NCI-H1417 treated with DMSO at 0.1 percent for 48 hours (cell line): ENCODE measurements around the gene WTIP.
"Not testable (repeated sequence)": the region's sequence is repeated elsewhere in the genome, so short reads cannot be mapped to it uniquely, and the experiment has no call there.

Experiments
- DNase-seq: peaks from one replicate; lab custom pipeline; 2025; lab: John Stamatoyannopoulos, UW

The WTIP gene

GRCh38 chr19:34504273-34504808, 22.8 kb downstream of the WTIP start:
- DNase-seq: no peak

GRCh38 chr19:34504809-34505291, 23.3 kb downstream of the WTIP start:
- DNase-seq: no peak

DNA sequence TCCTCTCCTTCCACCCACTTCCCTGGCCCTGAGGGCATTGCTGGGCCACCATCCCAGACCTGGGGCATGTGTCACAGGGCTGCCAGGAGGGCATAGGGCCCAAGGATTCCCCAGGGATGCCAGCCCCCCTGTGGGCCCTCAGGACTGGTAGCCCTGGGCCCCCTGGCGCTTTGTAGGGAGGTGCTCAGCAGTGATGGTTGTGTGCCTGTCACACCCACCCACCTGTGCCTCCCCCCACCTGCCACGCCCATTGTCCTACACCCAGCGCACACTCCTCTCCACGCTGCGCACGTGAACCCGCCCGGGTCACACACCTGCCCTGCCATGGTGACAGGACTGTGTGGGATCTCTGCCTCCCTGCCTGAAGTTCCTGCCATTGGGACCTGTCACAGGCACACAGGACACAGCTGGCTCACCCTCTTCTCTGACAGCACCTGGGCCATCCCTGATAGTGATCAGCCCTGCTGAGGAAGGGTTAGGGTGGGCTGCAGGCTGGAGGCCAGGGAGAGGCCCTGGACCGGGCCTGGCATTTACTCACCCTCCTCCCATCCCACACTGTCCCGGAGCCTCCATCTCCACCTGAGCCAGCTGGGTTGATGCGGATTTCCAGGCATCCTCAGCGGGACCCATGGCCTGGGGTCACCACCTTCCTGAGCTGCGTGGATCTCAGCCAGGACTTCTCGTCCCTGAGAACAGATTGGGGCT, 23.9 kb downstream of the WTIP start:
- no peak for DNase-seq

DNA sequence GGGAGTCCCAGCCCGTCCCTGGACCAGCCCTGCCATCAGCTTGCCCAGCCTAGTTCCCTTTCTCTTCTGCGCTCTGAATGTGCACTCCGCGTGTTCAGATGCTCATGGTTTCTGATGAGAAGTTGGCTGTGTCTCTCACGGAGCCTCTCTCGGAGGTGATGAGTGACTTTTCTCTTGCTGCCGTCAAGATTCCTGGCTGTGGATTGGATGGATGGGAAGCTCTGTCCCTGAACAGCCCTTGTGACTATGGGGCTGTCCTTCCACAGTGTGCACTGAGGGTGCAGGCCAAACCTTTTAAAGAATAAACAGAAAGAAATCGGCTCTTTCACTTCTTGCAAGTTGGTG, 24.4 kb downstream of the WTIP start:
- no peak for DNase-seq

DNA sequence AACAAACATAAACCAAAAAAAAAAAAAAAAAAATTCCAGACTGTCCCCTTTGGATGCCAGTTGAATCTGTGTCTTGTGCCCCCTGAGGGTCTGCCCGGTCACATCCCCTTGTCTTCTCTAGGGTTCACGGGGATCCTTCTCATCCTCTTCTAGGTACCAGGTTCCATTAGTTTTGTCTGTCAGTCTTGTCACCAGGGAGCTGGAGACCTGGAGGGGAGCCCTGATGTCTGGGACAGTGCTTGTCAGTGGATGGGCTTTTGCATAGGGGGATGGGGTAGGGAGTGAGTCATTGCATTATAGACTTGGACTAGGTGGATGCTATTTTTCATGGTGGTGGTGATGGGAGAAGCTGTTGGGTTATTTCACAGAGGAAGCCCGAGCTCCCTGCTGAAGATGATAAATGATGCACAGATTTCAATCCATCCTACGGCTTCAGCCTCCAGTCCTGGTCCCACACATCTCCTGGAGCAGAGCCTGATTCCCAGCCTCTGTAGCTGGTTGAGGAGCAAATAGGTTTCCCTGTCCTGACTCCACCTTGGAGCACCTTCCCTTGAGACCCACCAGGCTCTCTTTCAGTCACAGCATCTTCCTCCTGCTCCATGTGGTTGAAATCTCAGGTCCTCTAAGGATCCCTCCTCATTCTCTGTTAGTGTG, 26.0 kb downstream of the WTIP start:
- DNase-seq: no peak

DNA sequence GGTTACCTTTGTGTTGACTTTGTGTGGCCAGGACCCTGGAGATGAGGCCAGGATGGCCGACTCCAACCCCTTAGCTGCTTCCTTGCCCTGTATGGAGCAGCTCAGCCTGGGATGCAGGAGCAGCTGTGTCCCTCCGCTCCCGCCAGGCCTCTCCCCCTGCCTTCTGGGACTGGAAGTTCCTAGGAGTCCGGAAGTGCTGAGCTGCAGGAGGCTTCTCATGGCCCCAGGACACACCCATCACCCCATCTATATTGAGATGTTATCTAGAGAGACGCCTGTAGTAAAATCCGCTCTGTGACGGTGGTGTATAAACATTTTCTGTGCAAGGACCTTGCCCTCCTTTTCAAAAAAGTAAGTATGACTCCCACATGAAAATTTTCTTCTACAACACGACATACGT, 27.0 kb downstream of the WTIP start:
- no peak for DNase-seq

DNA sequence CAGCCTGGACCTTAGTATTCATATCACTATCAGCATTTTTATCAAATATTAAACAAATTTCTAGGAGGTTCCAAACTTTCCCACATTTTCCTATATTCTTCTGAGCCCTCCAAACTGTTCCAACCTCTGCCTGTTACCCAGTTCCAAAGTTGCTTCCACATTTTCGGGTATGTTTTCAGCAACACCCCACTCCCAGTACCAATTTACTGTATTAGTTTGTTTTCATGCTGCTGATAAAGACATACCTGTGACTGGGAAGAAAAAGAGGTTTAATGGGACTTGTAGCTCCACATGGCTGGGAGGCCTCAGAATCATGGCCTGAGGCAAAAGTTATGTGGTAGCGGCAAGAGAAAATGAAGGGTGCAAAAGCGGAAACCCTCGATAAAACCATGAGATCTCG, 29.3 kb downstream of the WTIP start:
- DNase-seq: not testable (repeated sequence)

- no peak for DNase-seq
These were observed 30.8 kb downstream of the WTIP start for GRCh38 chr19:34512254-34512822.

- no peak for DNase-seq
These were observed 32.2 kb downstream of the WTIP start for GRCh38 chr19:34513767-34514166.

- DNase-seq: no peak
These were observed 38.0 kb downstream of the WTIP start for GRCh38 chr19:34519602-34520001.

DNA sequence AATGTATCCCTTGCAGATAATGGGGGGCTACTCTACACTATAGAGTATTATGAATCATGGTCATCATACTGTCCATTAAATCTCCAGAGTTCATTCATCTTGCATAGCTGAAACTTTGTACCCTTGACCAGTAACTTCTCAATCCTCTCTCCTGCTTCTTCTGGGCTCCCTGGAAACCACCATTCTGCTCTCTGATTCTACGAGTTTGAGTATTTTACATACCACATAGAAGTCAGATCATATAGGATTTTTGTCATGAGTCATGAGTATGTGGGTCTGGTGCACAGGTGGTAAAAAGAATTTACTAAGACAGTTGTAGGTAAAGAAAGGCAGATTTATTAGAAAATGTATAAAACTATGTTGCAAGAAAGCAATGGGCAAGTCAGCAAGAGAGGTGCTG, 41.9 kb downstream of the WTIP start:
- DNase-seq: no peak

DNA sequence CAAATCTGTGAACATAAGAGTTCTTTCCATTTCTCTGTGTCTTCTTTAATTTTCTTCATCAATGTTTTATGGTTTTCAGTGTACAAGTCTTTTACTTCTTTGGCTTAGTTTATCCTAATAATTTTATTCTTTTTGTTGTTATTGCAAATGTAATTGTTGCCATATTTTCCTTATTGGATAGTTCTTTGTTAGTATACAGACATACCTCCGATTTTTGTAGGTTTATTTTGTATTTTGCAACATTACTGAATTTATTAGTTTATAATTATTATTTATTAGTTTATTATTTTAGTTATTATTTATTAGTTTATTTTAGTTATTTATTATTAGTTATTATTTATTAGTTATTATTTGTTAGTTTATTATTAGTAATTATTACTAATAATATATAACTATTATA, 43.4 kb downstream of the WTIP start:
- no peak for DNase-seq

GRCh38 chr19:34534206-34534605, 52.6 kb downstream of the WTIP start:
- DNase-seq: no peak

DNA sequence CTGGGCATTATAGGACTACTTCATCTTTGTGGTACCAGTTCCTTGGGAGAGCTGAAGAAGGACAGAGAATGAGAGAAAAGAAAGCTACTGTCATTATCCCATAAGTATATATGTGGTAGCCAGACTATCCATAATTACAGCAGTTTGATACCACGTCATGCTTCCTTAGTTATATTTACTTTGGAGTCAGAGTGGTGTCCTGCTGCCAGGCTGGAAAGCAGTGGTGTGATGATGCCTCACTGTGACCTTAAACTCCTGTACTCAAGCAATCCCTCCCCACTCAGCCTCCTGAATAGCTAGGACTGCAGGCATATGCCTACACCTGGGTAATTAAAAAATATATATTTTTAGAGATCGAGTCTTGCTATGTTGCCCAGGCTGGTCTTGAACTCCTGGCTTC, 57.8 kb downstream of the WTIP start:
- DNase-seq: no peak

DNA sequence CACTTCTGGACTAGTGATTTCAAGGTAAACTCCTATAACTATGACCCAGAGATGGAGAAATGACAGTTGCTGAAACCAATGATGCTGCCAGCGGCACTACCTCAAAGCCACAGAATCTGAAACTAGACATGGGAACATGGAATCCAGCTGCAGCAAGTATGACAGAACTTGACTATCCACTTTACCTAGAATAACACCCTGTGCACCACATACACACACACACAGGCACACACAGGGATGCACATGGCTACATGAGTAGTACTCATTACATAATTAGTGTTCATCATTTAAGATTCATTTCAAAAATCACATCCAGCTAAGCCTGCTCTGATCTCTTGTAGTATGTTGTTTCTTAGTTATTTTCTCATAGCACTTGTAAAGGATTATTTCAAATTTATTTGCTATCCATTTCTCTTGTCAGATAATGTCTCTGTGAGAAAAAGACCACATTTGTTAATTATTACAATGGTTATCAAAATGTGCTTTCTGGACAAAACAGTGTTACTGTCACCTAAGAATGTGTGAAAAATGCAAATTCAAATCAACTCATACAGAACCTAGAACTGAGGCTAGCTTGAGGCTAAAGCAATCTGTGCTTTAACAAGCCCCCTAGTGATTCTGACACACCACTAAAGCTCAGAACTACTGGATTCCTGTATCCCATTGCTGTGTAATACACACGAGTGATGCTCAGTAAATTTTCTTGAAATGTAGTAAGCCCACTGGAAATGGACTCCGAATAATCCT, 59.4 kb downstream of the WTIP start:
- DNase-seq: no peak

GRCh38 chr19:34549833-34550232, 68.3 kb downstream of the WTIP start:
- no peak for DNase-seq

DNA sequence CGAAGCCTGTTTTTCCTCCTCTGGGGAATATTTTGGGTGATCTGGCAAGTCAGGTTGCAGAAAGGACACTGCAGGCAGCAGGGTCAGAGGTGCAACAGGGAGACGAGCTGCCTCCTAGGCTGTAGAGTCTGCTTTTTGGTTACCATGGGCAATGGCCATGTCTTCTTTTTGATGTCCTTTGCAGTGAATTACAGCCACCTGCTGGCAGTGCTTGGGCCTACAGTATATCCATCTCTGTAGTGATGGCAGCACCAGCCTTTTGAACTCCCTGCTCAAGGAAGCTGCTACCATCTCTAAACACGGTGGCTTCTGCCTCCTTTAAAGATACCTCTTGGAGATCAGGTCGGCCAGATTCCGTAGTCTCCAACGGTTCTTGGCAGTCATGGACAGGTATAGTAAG, 73.9 kb downstream of the WTIP start:
- no peak for DNase-seq

DNA sequence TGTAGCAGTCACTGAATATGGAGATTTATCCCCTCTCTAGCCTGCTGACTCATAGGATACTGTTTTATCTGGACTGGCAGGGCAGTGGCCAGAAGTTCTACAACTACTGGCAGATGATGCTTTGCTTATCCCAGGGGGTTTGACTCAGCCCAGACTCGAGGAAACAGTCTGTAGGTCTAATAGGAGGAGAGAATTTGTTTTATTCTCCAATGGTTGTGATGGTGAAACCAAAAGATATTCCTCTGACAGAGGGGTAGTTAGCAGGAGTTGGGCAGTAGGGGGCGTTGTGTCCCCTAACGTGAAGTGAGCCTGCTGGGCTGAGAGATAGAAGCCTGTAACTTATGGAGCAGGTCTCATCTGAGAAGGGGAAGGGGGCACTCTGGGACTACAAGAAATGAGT, 74.9 kb downstream of the WTIP start:
- DNase-seq: no peak

- no peak for DNase-seq
These were observed 77.5 kb downstream of the WTIP start for GRCh38 chr19:34559045-34559444.

DNA sequence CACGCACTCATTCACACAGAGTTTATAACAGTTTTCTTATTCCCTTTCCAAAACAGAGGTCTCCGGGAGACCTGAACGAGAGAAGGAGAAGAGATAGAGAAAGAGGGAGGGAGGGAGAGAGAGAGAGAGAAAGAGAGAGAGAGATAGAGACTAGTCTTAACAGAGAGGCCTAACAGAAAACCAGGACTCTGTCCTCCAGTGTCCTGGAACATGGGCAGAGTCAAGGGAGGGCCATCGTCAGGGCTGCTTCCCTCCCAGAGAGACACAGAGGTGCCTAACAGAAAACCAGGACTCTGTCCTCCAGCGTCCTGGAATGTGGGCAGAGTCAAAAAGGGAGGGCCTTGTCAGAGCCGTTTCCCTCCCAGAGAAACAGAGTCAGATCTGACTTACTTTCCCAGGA, 78.7 kb downstream of the WTIP start:
- no peak for DNase-seq
